Measurements from ENCODE around the gene PRSS27. TPM values are rescaled to one million over a fixed set of nuclear protein-coding genes. Genes with fewer than 3 reads are reported as not detected.

Gene PRSS27
- total and polyA plus RNA-seq, 2 donors (not counting 1 experiment from before 2014, with no cell fraction given): 2.1 to 2.4 TPM

DNA sequence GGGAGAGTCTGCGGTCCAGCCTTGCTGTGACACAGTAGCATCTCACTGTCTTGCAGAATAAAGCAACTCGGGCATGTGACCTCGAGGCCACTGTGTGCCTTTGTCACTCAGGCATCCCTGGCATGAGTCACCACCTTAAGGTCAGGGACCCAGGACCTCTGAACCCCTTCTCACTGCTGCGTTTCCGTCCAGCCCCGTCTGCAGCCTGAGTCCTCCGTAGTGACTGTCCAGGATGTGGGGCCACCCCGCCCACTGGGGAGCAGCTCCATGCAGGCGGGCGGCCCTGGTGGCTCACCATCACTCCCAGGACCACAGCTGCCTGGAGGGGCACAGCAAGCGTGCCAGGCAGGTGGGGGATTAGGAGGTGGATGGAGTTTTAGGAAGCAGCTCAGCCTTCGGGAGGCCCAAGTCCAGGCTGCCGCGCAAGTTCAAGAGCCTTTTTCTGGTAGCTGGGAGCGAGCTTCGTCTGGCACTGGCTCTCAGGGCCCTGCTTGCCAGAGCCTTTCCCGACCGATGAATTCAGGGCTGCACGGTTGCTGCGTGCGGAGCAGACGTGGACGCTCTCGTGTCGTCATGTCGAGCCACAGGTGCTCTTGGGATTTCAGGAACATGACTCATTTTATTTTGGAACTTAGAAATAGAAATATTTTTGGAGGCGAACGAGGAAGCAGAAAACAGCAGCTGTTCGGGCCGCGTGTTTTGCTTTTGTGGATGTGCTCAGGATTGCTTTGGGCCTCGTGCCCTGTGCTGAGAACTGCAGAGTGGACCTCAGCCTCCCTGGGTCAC, 20.9 kb downstream of the PRSS27 start:
- no peak for DNase-seq
- no peak overlapping the region for H3K4me3 Mint-ChIP-seq
- Histone ChIP-seq H3K9me3 (ENCODE audit: control extremely low read depth in 1 of 3, control insufficient read depth in 2 of 3, insufficient read depth in 1 of 3, low read length in 2 of 3) (no peaks in the 10 kb centered on the region), H3K4me3 (ENCODE audit: control extremely low read depth in 1 of 5, extremely low read depth in 1 of 5, insufficient read depth in 1 of 5, low read depth in 2 of 5, low read length in 4 of 5) (no peak overlapping the region), H3K4me2 (replicated peaks; ENCODE audit: low read depth, low read length, poor library complexity, severe bottlenecking) (no peak overlapping the region), H3K27ac (ENCODE audit: low read length in 2 of 2) (no peak overlapping the region), H3K27me3 (replicated peaks in 1 of 4; ENCODE audit: control extremely low read depth in 1 of 4, control insufficient read depth in 3 of 4, insufficient read depth in 4 of 4, low read length in 3 of 4) (no peaks in the 10 kb centered on the region), H3K36me3 (replicated peaks in 1 of 2; ENCODE audit: control extremely low read depth in 1 of 2, control insufficient read depth in 1 of 2, extremely low read depth in 1 of 2, insufficient read depth in 2 of 2, low read length in 1 of 2) (peaks cover 3 to 72% of the 10 kb centered on the region in 2 experiments), H3K9ac (ENCODE audit: low read length) (no peak overlapping the region), H2AFZ (ENCODE audit: insufficient read depth, low read depth, low read length, poor library complexity, severe bottlenecking) (no peak overlapping the region), H4K20me1 (ENCODE audit: control insufficient read depth, insufficient read depth, low read length, poor library complexity, severe bottlenecking) (peaks cover 74% of the 10 kb centered on the region), H3K79me2 (ENCODE audit: control insufficient read depth, insufficient read depth, low read length) (peaks cover 47% of the 10 kb centered on the region), H3K4me1 (ENCODE audit: control insufficient read depth in 2 of 2, insufficient read depth in 2 of 2, low read length in 2 of 2) (no peaks in the 10 kb centered on the region)
- ATAC-seq (ENCODE audit: low read depth): no peak
- intact Hi-C loops (cut with micrococcal nuclease): no loop called here
- ChIA-PET CTCF (interaction anchor here (0.7 kb wide), 1 partner anchor 12 kb away, joined by 3 read pairs; no protein-coding TSS in a partner anchor), POLR2A (interaction anchor here (0.6 kb wide), 1 partner anchor 11 kb away, joined by 3 read pairs; no protein-coding TSS in a partner anchor)
- TF ChIP-seq EZH2 (IDR thresholded peaks at IDR 0.05; ENCODE audit: borderline replicate concordance, insufficient read depth, low read depth, low read length, poor library complexity, severe bottlenecking): no peak
- TF ChIP-seq, protein P1, sequence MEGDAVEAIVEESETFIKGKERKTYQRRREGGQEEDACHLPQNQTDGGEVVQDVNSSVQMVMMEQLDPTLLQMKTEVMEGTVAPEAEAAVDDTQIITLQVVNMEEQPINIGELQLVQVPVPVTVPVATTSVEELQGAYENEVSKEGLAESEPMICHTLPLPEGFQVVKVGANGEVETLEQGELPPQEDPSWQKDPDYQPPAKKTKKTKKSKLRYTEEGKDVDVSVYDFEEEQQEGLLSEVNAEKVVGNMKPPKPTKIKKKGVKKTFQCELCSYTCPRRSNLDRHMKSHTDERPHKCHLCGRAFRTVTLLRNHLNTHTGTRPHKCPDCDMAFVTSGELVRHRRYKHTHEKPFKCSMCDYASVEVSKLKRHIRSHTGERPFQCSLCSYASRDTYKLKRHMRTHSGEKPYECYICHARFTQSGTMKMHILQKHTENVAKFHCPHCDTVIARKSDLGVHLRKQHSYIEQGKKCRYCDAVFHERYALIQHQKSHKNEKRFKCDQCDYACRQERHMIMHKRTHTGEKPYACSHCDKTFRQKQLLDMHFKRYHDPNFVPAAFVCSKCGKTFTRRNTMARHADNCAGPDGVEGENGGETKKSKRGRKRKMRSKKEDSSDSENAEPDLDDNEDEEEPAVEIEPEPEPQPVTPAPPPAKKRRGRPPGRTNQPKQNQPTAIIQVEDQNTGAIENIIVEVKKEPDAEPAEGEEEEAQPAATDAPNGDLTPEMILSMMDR (IDR thresholded peaks at IDR 0.05): no peak
- H3K27me3 Mint-ChIP-seq: no peaks in the 10 kb centered on the region
- no peak overlapping the region for H3K27ac Mint-ChIP-seq
- no peaks in the 10 kb centered on the region for H3K4me1 Mint-ChIP-seq
- WGBS (ENCODE audit: insufficient coverage): 96% methylated on average over 32 of the region's 32 CpGs
- H3K9me3 Mint-ChIP-seq (ENCODE audit: insufficient read depth): no peaks in the 10 kb centered on the region

Data from B cell (primary cell).